Measurements from ENCODE around the gene NHSL2.

Gene NHSL2

DNA sequence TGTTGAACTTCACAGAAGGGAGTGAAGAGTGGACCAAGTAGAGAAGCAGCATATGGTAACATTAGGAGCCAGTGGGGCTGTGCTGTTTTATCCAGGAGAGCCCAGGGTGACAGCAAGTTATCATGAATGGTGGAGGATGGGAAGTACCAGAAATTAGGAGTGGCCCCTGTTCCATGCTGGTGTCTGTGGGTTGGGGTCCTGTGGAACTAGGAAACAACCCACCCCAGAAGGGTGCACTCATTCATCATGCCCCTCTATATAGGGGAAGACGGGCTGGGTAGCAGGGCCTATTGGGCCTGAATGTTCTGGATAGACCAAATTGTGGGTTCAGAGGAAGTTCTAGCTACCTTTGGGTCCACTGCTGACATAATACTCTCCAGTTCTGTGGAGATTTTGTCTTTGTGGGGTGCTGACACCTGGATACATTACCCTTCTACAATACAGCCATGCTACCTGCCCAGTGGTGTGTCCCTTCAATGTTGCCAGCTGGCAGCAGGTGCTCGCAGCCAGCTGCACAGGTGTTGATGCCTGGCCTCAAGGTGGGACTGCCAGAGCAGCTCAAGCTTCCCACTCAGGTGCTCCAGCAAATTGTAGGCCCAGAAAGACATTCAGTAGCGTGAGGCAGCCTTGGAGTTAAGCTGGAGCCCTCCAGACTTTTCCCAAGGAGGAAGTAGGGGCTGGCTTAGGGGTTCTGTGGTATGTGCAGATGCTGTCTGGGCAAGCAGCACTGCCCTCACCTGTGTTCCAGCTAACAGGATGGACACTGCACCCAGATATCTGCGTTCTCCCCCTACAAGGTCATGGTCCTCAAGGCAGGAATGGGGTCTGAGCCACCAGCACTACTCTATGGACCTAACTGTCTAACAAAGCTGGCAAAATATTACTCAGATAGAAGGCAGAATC is 106.5 kb downstream of the NHSL2 start:
- no peak for DNase-seq

DNA sequence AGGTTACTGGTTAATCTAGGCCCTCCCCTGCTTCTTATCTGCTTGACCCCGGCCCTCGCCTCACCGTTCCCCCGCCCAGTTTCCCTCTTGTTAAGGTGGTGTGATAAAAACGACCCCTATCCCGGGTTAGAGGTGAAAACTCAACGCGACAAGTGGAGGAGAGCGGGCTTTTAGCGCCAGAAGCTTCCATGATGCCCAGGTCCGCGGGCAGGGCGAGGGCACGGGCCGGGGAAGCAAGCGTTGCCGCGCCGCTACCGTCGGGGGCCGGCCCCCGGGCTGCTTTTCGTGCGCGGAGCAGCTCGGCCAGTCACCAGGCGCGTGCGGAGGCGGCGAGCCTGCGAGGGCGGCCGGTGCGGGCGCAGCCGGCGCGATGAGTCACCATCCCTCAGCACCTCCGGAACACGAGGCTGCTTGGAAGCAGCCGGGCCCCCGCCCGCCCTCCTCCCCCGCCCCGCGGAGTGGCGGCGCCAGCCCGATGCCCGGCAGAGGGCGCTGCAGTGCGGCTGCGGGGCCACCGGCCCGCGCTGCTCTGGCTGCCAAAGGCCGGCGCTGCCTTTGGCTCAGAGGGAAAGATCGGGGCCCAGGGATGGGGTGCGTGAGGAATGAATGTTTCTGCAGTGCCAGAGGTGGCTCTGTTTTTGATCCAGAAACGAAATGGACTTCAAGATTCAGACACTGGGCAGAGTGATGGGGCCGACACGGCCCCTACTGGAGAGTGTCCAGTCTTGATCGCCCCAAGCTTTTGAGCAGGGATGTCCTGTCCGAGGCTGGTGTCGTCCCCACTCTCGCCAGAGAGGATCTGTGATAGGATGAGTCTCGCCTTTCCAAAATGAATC is 107.8 kb downstream of the NHSL2 start:
- peak in 55 of 58 donors; percentile 2 to 81 (median 56) for DNase-seq

DNA sequence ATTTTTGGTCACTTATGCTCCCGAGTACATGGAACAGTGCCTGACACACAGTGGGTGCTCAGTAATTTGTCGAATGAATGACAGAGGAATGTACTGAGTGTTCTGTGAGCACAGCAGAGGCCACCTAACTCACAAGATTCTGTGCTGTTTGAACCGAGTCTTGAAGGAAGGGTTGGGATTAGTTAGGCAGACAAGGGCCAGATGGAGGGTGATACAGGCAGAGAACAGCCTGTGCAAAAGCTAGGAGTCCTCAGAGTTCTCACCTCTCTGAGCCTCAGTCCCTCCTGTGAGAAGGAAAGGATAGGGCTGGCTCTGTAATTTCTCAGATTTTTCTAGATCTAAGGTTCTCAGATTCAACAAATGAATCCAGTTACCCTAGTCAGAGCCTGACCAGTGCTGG is 108.8 kb downstream of the NHSL2 start:
- DNase-seq: no peak

DNA sequence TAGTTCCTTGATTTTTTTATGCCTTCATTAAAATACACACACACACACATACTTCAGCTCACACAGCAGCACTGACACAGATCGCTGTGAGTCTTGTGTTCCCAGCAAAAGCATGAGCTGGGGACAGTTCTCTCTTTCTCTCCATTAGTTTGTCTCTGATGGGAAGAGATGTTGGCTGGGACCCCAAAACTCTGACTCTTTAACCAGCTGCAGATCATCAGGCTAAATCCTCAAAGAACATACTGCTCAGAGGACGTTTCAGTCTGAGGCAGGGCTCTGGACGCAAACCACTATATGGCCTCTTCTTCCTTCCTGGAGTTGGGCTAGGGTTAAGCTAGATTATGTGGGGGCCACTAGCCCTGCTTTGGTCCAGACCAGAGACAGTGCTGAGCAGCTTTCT is 109.6 kb downstream of the NHSL2 start:
- DNase-seq: no peak

DNA sequence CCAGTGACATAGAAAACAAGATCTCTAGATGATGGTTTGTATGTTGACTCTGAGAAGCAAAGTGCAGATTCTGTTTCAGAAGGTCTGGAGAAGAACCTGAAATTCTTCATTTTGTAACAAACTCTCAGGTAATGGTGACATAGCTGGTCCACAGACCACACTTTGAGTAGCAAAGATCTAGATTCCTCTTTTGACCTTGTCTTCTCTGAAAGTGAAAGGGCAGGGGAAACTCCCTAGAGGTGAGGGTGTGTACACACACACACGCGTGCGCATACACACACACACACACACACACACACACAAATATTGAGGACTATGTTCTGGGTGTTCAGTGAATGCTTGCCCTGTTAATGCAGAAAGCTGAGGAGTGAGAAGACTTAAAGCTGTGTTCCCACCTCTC is 110.1 kb downstream of the NHSL2 start:
- DNase-seq: no peak

DNA sequence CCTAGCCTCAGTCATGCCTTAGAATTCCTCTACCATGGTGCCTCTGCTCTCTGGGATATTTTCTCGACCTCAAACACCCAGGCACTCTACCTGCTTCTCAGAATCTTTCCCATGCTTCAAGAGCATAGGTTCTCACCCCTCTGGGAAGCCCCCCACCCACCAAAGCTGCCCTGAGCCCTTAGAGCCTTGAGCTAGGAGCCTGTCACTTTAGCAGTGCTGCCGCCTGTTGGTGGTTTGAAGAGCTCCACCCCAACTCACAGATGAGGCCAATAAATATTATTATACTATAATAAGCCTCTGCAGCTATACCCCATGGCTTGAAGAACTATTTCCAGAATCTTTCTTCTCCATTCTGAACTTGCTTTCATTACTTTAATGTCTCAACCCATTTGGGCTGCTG is 111.3 kb downstream of the NHSL2 start:
- DNase-seq: no peak

DNA sequence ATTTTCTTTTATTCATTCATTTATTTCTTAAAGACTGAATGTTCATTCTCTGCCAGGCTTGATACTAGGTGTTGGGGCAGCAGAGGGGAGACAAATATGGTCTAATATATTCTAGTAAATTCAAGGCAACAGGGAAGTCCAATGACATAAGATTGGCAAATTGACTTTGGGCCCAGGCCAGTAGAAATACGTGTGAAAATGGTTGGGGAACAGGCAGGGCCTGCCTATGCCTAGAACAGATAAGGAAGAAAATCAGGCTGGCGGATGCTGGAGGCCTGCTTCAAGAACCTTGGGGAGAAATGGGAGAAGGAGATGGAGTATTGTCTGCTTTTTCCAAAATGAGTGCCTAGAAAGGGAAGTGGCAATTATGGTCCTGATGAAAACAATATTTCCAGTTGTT is 112.4 kb downstream of the NHSL2 start:
- DNase-seq: no peak

DNA sequence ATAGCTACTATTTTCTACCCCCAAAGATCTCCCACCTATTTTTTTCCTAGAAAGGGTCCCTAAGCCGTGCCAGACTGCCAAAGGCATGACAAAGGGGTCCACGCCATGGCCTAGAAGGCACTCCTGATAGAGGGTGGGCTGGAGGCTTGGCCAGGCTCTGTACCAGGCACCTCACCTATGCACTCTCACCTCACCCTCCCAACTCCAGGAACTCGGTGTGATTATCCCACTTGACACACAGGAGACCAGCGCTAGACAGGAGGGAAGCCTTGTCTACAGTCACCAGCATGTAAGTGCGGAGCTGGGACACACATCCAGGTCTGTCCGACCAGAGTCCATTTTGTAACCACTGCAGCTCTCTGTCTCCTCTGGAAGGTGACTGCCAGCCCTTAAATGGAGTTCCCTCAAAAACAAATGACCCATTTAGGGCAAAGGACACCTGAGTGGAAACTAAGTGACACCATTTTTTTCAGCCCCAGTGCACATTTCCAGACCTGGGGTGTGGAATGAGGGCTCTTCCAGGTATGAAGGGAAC is 114.7 kb downstream of the NHSL2 start:
- no peak for DNase-seq

DNA sequence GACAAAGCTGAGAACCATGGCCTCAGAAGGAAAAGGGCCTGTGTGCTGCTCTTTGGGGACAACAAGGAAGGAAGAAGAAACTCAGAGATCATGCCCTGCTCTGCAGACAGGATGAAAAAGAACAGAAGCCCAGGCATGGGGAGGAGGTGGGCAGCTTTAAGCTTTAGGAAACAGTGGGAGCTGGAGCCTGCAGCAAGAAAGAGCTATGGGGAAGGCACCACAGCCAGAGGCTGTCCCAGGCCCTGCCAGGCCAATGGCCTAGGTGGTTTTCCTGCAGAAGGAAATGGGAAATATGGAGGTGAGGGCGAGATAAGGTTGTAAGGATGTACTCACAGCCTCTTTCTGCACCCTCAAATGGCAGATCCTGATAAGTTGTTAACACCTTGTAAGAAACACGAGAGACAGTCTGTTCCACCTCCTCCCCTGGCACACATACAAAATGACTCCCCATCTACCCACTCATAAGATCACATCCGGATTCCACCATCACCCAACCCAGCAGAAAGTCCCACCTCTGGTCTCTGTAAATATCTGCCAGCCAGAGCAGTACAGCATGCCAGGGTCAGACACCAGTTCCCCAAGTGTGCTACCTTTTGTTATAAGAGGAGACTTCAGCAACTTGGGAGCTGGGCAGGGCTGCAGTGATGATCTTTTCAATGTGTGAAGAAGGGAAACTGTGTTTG is 115.8 kb downstream of the NHSL2 start:
- no peak for DNase-seq

DNA sequence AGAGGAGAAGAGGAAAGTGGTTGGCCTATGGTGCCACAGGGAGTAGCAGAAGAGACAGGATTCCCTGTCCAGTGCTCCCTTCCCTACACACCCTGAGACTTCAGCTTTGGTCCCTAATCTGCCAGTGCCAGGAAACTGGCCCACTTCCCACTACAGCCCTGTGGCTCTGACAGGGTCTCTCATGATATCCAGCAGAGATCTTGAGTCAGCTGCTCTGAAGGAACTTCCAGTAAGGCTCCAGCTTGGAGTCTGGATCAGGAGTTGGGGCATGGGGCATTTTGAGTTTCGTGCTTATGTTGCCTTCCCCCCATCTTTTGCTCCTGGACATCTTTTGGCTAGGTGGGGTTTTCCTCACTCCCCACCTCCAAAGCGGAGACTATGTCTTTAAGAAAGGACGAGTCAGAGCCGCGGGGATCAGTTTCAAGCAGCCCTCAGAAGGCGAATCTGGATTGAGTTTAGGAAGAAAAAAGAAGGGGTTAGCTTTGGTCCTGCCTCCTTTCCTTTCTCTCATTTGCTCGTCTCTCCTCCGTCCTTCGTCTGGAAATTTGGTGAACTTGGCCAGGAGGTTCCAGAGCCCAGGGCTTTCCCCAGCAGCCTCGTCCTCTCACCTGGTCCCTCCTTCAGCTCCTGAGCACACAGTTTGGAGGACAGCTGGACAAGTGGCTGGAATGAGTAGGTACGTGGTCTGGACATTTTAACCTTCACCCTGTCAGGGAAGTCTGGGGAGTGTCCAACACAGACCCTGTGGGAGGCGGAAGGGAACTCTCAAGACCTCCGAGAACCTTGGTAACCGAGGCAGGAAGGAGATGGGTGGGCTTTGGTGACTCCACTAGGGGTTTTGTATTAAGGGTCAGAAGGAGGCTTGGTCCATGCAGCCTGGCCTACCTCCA is 116.6 kb downstream of the NHSL2 start:
- DNase-seq: no peak

DNA sequence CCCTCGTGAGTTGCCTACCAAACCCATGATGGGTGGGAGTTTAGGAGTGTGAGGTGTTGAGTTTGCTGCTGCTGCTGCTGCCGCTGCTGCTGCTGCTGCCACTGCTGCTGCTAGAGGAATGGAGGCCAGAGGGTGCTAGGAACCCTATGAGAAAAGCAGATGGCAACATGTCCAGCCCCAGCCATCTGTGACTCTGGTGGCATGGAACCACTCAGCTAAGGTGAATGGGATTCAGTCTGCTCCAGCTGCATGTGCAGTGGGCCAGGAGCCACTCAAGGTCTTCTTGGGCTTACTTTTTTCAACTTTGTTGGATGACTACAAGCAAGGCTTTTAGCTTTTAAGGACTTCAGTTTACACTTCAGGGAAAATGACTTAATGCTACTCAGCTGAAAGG is 117.3 kb downstream of the NHSL2 start:
- DNase-seq: no peak

DNA sequence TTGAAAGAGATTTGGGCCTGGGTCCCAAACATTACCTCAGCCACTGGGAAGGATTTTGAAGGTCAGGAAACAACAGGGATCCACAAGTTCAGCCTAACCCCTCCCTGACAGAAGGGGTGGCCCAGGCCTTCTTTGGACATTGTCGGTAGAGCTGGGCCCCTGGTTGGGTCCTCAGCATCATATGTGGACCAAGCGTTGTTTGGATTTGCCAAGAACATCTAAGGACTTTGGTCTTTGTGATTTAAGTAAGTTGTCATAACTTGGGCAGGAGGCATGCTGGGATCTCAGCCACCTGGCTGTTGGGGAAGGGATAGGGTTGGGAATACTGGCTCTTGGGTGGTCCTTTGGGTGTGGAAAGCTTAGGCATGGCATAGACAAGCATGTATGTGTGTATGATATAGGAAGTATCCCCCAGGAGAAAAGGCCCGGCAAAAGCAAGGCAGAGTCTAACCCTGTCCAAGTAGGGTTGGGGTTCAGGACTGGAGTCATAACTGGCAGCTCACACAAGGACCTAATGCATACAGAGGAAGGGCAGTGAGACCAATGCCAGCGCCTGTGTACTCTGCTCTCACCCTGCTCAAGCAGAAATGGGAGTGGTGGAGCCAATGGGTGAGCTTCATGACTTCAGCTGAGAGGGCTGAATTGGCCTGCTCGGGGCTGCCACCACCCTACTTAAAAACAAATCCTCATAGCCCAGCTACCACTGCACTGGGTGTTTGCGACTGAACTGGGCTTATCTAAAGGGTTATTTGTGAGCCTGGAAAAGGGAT is 118.2 kb downstream of the NHSL2 start:
- no peak for DNase-seq

DNA sequence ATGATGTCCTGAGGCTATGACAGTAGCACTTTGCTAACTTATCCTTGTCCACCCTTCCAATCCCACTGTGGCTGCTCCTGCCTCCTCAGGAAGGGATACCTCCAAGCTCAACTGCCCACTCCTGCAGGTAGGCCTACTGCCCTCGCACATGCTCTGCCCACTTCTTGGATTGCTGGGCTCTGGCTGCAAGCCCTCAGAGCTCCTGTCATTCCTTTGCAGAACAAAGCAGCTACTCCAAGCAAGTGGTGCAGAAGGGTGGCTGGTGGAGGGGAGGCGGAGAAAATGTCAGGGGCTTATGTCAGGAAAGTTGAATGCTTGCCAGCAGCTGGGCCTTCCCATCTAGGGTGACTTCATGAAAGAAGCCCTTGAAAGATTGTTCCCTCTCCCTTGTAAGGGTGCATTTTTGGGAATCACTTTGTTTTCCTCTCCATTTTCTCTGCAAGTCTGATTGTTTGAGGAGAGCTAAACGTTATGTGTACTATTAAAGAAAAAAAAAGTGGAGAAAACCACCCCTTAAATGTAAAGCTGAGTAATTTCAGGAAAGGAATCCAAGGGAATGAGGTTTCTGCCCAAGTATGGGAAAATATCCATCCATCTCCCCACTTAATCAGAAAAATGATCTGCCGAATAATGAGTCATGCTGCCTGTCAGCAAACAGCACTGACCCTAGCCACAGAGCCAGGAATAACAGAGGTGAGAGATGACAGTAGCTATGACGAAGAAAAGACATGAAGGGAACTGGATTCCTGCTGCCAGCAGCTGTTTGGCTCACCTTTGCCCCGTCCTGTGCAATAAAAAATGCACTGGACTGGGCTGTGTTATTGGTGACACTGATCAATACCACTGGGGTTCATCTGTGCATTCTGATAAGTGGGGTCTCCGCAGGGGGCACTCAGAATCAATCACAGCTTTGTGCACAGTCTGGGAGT is 119.1 kb downstream of the NHSL2 start:
- DNase-seq: no peak

DNA sequence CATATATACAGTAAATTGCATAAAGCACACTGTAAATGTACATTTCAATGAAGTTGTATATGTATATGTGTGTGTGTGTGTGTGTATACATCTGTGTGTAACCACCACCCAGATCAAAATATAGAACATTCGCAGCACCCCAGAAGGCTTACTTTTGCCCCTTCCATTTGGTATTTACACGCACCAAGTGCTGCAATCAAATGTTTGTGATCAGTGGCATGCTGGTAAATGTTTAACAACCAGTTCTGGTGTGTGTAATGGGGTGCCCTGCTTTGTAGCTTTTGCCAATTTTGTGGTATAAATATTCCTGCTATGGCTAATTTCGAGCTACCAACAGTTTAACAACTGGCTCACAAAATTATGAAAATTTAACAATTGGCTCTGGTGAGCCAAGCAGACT is 119.8 kb downstream of the NHSL2 start:
- DNase-seq: no peak

DNA sequence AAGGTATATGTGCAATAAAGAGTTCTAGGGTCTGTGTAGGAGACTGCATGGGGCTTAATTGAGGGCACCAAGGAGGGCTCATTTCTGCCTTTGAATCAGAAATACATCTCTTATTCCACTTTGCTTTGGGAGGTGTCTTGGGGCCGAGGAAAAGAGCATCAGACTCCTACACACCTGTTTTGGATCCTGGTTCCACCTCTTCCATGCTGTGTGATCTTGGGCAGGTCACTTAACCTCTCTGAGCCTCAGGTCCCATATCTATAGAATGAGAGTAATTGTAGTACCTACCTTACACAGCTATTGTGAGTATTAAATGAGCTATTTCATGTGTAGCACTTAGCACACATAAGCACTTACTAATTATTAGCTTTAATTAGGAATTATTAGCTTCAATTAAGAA is 120.5 kb downstream of the NHSL2 start:
- DNase-seq: no peak

DNA sequence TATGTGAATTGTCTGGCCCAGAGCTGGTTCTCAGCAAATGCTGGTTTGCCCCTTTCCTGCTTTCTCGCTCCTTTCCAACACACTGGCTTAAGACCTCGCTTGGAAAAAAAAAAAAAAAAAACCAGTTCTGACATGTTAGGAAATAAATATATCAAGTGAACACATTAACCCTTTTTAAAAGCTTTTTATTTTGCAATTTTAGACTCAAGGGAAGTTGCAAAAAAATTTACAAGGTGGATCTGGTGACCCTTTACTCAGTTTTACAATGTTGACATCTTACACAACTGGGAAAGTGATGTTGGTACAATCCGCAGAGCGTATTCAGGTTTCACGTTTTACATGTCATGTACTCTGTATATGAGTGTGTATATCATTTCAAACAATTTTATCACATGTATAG is 121.0 kb downstream of the NHSL2 start:
- DNase-seq: no peak

DNA sequence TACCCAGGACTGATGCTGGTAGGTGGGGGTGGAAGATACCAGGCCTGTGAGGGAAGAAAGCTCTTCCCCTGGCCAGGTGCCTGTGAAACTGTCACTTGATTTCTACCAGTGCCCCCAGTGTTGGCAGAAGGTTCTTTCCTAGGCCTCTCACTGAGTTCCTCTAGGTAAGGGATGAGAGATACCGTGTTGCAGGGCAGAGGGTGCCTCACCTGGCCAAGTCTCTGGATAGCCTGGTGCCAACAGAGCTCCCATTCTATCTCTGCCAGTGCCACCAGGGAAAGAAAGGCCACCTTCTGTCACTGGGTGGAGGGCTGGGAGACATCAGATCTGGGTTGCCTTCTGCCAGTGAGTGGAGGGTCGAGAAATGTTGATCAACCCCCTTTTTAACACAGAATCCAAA is 127.0 kb downstream of the NHSL2 start:
- DNase-seq: no peak

DNA sequence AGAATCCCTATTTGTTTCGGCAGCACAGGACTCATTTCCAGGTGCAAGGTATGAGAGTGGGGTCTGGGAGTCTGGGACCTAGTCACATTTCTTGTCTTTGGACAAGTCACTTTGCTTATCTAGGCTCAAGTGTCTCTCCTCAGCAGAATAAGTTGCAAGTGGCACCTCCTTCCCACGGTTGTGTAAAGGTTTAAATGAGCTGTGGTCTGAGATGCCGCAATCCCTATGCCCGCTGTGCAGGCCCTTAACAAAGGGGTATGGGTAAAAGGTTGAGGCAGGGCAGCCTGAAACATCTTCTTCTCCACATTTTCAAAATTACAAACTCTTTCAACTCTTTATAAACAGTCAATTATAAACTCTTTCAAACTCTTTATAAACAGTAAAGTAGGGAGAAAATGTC is 127.4 kb downstream of the NHSL2 start:
- no peak for DNase-seq

DNA sequence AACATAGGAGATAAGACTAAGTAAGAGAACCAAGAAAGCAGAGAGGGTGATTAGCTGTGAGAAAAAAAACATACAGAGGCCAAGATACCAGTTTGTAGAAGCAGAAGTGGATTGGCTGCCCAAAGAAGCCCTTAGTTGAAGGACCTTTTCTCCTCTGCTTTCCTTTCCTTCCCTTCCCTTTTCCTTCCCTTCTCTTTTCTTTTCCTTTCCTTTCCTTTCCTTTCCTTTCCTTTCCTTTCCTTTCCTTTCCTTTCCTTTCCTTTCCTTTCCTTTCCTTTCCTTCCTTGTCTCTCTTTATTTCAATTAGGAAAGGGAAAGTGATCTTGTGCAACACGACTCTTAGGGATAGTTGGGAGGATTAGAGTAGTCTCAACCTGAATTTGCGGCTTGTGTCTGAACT is 128.2 kb downstream of the NHSL2 start:
- DNase-seq: no peak

Measured in anterior cingulate cortex (tissue), 58 donors.